GM18519 (cell line): ENCODE data around the gene ATF3.
"Not testable (repeated sequence)": the region's sequence is repeated elsewhere in the genome, so short reads cannot be mapped to it uniquely, and the experiment has no call there.

Experiments
- ATAC-seq: cut with Tn5 transposase; IDR thresholded peaks from one replicate; pipeline ENCODE4 v1.9.1; 2021; ENCODE audit warnings: mild to moderate bottlenecking, moderate library complexity; ENCODE audit not compliant: unreplicated experiment, low FRiP score

Gene ATF3

GRCh38 chr1:212647004-212647403 lies 38.4 kb downstream of the ATF3 start:
- ATAC-seq = no peak

GRCh38 chr1:212648431-212648830 lies 39.9 kb downstream of the ATF3 start:
- ATAC-seq = no peak

DNA sequence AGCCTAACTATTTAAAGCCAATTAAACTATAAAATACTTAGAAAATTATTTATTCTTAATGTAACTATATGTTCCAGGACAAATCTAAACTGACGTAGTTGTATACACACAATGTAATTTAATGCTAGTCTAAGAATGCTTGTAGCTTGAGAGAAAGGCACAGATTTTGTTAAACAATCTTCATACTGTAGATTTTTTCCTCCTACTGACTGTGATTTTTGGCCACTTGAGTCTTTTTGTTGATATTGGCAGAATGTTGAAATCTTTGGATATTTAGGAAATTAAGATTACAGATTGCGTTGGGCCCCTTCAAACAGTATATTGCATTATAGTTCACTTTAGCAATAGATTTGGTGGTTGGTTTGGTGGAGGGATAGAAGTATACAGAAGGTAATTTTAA lies 40.5 kb downstream of the ATF3 start:
- ATAC-seq = no peak

GRCh38 chr1:212650228-212650627 lies 41.7 kb downstream of the ATF3 start:
- ATAC-seq = no peak

DNA sequence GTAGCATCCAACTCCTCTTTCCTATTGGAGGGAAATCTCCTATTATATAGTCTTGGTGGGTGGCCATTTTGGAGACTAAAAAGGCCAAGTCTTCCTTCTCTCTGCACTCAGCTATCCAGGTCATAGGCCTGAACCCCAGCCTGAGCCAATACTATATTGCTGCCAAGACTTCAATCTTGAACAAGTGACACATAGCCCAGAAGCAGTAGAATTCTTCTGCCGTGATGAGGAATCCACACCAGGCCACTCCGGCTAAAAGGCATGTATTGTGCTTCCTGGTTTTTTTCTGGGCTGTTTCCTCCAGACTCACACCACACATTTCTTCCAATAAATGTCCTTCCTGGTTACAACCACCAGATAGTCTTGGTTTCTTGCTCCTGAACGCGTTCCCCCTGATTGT lies 43.0 kb downstream of the ATF3 start:
- no peak for ATAC-seq

- no peak for ATAC-seq
Observed at GRCh38 chr1:212651977-212652376, 43.4 kb downstream of the ATF3 start.

DNA sequence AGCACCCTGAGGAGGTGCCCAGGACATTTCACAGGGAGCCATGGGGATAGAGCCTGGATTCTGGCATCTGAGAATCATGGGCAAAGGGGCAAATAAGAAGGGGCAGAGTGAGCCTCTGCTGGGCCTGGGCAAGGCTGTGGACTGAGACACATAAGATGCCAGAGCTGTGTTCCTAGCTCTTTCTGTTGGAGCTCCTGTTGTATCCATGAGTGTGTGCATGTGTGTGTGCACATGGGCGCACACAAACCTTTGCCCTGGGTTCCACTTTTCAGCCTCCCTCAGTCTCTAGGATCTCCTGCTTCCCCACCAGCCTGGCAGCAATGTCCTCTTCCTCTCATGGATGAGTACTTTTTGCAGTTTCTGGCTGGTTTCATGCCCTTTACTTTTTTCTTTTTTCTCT lies 44.0 kb downstream of the ATF3 start:
- ATAC-seq = no peak

DNA sequence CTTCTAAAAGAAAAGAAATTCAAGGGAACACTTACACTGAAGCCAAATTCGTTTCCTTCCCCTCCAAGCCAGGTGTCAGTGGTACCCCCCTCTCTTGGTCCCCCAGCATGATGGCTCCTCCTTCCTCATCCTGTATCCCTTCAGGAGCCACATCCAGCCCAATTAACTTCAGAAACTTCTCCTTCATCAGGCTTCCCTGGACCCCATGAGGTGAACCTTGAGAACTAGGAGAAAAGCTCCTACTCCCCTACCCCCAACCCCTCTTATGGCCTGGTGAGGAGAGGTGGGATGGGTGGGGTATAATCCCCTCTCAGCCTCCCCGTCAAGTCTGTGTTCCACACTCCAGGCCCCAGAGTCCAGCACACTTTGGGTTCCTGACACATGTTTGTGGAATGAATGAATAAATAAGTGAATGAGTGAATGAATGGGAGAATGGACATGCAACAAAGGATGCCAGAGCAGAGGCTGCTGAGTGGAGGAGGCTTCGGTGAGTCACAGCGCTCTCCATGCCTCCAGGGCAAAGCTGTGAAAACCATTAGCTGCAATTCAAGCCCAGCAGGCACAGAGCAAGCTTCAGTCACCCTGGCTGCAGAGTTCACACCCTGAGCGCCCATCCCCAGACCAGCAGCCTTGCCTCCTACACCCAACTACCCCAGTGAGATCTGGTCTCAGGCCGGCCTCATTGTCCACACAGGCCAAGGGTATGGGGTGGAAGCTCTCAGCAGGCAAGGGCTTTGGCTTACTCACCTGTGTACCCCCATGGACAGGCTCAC lies 47.3 kb downstream of the ATF3 start:
- ATAC-seq = no peak

DNA sequence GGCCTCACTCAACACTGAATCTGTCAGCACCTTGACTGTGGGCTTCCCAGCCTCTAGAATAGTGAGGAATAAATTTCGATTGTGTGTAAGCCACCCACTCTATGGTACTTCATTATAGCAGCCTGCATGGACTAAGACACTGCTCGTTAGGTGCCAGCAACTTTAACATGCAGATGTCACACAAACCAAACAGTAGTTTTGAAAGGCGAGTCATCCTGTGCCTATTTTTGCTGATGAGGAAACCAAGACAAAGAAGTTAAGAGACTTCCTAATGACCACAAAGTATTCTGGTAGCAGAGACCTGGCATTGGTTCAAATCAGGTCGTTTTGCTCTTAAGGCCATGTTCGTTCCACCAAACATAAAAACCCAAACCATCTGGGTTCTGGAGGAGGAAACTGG lies 48.2 kb downstream of the ATF3 start:
- no peak for ATAC-seq

- not testable (repeated sequence) for ATAC-seq
Observed at GRCh38 chr1:212658250-212658649, 49.7 kb downstream of the ATF3 start.

- ATAC-seq = no peak
Observed at GRCh38 chr1:212664409-212665199, 56.0 kb downstream of the ATF3 start.

- ATAC-seq = peak; percentile 90
Observed at GRCh38 chr1:212665241-212666115, 56.9 kb downstream of the ATF3 start.

- ATAC-seq = no peak
Observed at GRCh38 chr1:212666116-212666775, 57.7 kb downstream of the ATF3 start.

DNA sequence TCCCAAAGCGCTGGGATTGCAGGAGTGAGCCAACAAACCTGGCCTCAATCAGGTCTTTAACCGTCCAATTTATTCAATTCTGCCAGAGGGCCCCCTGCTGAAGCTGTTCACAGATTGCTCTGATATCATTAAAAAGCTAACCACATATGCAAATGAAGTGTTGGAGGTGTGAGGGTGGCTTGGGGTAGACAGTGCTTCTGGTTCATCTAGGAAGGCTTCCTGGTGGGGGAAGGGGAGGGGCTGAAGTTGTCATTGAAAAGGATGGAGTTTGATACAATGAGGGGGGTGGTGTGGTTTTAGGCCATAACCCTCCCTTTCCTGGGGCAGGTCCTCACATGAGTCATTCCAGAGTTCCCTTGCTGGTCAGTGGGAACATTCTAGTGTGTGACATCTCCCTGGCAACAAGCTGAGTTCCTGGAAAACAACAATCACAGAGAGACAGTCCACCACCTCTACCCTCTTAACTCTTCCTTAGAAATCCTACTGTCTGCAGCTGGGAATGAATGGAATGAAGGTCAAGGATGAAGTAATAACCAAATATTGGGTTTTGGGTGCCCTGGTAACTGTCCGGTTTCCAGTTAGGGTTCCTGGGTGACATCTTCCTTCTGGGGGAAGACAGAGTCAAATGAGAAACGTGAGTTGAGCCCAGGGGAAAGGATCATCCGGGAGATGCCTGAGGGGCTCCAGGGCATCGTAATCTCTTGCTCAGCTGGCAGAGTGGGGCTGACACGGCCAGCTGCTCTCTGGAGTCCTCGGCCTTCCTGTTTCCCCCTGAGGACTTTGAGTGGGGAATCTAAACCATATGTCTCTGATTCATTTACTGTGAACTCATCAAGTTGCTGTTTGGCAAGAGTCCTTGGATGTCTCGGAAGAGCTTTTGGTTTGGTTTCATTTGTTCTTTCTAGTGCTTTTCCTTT lies 58.9 kb downstream of the ATF3 start:
- ATAC-seq = no peak

GRCh38 chr1:212668477-212668876 lies 59.9 kb downstream of the ATF3 start:
- no peak for ATAC-seq

- ATAC-seq = no peak
Observed at GRCh38 chr1:212669102-212669501, 60.5 kb downstream of the ATF3 start.

DNA sequence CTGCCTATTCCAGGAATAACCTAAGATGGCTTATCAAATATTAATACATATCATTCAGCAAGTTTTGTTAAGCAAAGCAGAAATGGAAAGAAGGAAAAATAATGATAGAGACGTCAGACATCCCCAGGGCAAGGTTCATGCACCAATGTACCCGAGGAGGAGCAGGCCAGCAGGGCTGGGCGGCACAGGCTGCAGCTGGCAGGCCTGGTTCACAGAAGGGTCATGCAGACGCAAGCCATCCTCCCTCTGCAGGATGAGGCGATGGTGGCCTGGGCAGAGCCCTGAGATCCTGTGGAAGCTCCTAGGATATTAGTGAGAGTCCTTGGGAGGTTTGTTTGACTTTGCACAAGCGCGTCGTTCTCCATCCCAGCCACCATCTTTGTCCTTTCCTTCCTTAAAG lies 61.0 kb downstream of the ATF3 start:
- no peak for ATAC-seq

- ATAC-seq = no peak
Observed at GRCh38 chr1:212670301-212670700, 61.7 kb downstream of the ATF3 start.
